HS-5 (cell line): ENCODE data around the gene ZNRF1.

Experiments used
- DNase-seq: peaks from one replicate; pipeline ENCODE4 v3.0.0-alpha.2; 2012; ENCODE audit warnings: low read depth

Gene ZNRF1

GRCh38 chr16:75027520-75028300, 28.9 kb downstream of the ZNRF1 start:
- no peak for DNase-seq

GRCh38 chr16:75028544-75029135, 29.8 kb downstream of the ZNRF1 start:
- DNase-seq: no peak

GRCh38 chr16:75029854-75030253, 31.0 kb downstream of the ZNRF1 start:
- DNase-seq: peak; percentile 78

- no peak for DNase-seq
Measured at GRCh38 chr16:75032655-75033054, 33.8 kb downstream of the ZNRF1 start.

GRCh38 chr16:75035410-75035968, 36.7 kb downstream of the ZNRF1 start:
- DNase-seq: no peak

- DNase-seq: no peak
Measured at GRCh38 chr16:75038036-75038858, 39.4 kb downstream of the ZNRF1 start.

GRCh38 chr16:75039941-75040340, 41.1 kb downstream of the ZNRF1 start:
- no peak for DNase-seq

- DNase-seq: no peak
Measured at GRCh38 chr16:75042426-75043174, 43.8 kb downstream of the ZNRF1 start.

GRCh38 chr16:75043175-75043895, 44.5 kb downstream of the ZNRF1 start:
- no peak for DNase-seq

- no peak for DNase-seq
Measured at GRCh38 chr16:75044800-75045361, 46.1 kb downstream of the ZNRF1 start.

GRCh38 chr16:75045424-75045823, 46.6 kb downstream of the ZNRF1 start:
- no peak for DNase-seq

- no peak for DNase-seq
Measured at GRCh38 chr16:75048054-75048453, 49.2 kb downstream of the ZNRF1 start.

- DNase-seq: no peak
Measured at GRCh38 chr16:75048530-75048929, 49.7 kb downstream of the ZNRF1 start.

GRCh38 chr16:75052481-75053202, 53.8 kb downstream of the ZNRF1 start:
- no peak for DNase-seq

- no peak for DNase-seq
Measured at GRCh38 chr16:75053791-75054555, 55.1 kb downstream of the ZNRF1 start.

- no peak for DNase-seq
Measured at GRCh38 chr16:75054556-75054947, 55.7 kb downstream of the ZNRF1 start.

- DNase-seq: no peak
Measured at GRCh38 chr16:75058806-75059205, 60.0 kb downstream of the ZNRF1 start.

GRCh38 chr16:75059411-75059810, 60.6 kb downstream of the ZNRF1 start:
- no peak for DNase-seq

GRCh38 chr16:75060723-75061122, 61.9 kb downstream of the ZNRF1 start:
- no peak for DNase-seq
